Endothelial cell (in vitro differentiated cells): Measurements from ENCODE around the gene CA7. TPM values are rescaled to one million over a fixed set of nuclear protein-coding genes. Genes with fewer than 3 reads are reported as not detected.

Experiments used
- DNase-seq: peaks from one replicate; pipeline ENCODE4 v3.0.0; 2021; ENCODE audit warnings: low spot score
- H3K27ac Mint-ChIP-seq: one replicate; pipeline ENCODE4 v1.8.0; 2021; ENCODE audit warnings: mixed read lengths, inconsistent platforms; ENCODE audit not compliant: unreplicated experiment
- H3K27me3 Mint-ChIP-seq: one replicate; pipeline ENCODE4 v1.8.0; 2021; ENCODE audit warnings: mild to moderate bottlenecking, moderate library complexity, mixed read lengths, inconsistent platforms; ENCODE audit not compliant: unreplicated experiment
- H3K36me3 Mint-ChIP-seq: one replicate; pipeline ENCODE4 v1.8.0; 2021; ENCODE audit warnings: mild to moderate bottlenecking, low read depth, mixed read lengths, inconsistent platforms; ENCODE audit not compliant: unreplicated experiment
- H3K4me1 Mint-ChIP-seq: one replicate; pipeline ENCODE4 v1.8.0; 2021; ENCODE audit warnings: mild to moderate bottlenecking, mixed read lengths, inconsistent platforms; ENCODE audit not compliant: unreplicated experiment
- H3K4me3 Mint-ChIP-seq: one replicate; pipeline ENCODE4 v1.8.0; 2021; ENCODE audit warnings: mild to moderate bottlenecking, mixed read lengths, inconsistent platforms; ENCODE audit not compliant: unreplicated experiment
- H3K9me3 Mint-ChIP-seq: one replicate; pipeline ENCODE4 v1.8.0; 2021; ENCODE audit warnings: mixed read lengths, inconsistent platforms; ENCODE audit not compliant: unreplicated experiment
- total RNA-seq: library from RNA; stranded (reverse); fragmentation: NEBNext Ultra II Directional; extraction: Animal tissue kit (Norgen Biotek cat#: 25700); gene quantifications from one replicate; pipeline ENCODE4 v1.2.1, GENCODE V29; 2021; ENCODE audit not compliant: unreplicated experiment
- TF ChIP-seq, protein P1 (sequence below): fragments of 200-600 bp; sonication (generic); IDR thresholded peaks from one replicate; pipeline ENCODE4 v1.5.0; 2021; ENCODE audit warnings: antibody characterized with exemption; ENCODE audit not compliant: unreplicated experiment

Gene CA7
- total RNA-seq, 1 donor from 2014 or later: not detected

DNA sequence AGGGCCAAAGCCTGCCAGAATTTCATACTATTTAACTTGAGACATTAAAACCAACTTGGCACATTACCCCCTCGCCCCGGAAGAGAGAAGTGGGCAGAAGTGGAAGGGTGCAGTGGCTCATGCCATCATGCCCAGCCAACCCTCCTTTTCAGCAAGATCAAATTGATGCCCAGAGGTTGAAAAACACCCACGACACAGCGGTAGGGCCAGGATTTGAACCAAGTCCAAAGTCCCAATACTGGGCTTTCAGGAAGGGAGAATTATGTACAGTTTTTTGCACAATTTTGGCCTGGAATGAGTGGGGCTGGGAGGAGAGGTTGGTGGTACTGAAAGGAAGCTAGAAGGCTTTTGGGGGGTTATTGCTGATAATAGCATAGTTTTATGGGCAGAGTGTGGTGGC, 47.1 kb downstream of the CA7 start:
- Mint-ChIP-seq H3K27me3 (peaks cover 9% of the 10 kb centered on the region), H3K27ac (no peak overlapping the region), H3K4me3 (no peak overlapping the region), H3K36me3 (peaks cover 10% of the 10 kb centered on the region), H3K4me1 (peaks cover 10% of the 10 kb centered on the region), H3K9me3 (no peaks in the 10 kb centered on the region)
- DNase-seq: no peak
- TF ChIP-seq, protein P1, sequence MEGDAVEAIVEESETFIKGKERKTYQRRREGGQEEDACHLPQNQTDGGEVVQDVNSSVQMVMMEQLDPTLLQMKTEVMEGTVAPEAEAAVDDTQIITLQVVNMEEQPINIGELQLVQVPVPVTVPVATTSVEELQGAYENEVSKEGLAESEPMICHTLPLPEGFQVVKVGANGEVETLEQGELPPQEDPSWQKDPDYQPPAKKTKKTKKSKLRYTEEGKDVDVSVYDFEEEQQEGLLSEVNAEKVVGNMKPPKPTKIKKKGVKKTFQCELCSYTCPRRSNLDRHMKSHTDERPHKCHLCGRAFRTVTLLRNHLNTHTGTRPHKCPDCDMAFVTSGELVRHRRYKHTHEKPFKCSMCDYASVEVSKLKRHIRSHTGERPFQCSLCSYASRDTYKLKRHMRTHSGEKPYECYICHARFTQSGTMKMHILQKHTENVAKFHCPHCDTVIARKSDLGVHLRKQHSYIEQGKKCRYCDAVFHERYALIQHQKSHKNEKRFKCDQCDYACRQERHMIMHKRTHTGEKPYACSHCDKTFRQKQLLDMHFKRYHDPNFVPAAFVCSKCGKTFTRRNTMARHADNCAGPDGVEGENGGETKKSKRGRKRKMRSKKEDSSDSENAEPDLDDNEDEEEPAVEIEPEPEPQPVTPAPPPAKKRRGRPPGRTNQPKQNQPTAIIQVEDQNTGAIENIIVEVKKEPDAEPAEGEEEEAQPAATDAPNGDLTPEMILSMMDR: no peak

DNA sequence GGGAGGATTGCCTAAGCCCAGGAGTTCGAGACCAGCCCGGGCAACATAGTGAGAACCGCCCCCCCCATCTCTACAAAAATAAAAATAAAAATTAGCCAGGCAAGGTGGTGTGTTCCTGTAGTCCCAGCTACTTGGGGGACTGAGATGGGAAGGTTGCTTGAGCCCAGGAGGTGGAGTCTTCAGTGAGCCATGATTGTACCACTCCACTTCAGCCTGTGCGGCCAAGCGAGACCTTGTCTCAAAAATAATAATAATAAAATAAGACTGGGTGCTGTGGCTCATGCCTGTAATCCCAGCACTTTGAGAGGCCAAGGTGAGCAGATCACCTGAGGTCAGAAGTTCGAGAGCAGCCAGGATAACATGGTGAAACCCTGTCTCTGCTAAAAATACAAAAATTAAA, 47.6 kb downstream of the CA7 start:
- H3K4me3 Mint-ChIP-seq: no peak overlapping the region
- peaks cover 10% of the 10 kb centered on the region for H3K36me3 Mint-ChIP-seq
- TF ChIP-seq, protein P1: no peak
- no peak overlapping the region for H3K27ac Mint-ChIP-seq
- H3K4me1 Mint-ChIP-seq: peaks cover 8% of the 10 kb centered on the region
- no peak for DNase-seq
- H3K9me3 Mint-ChIP-seq: no peaks in the 10 kb centered on the region
- H3K27me3 Mint-ChIP-seq: peaks cover 9% of the 10 kb centered on the region

DNA sequence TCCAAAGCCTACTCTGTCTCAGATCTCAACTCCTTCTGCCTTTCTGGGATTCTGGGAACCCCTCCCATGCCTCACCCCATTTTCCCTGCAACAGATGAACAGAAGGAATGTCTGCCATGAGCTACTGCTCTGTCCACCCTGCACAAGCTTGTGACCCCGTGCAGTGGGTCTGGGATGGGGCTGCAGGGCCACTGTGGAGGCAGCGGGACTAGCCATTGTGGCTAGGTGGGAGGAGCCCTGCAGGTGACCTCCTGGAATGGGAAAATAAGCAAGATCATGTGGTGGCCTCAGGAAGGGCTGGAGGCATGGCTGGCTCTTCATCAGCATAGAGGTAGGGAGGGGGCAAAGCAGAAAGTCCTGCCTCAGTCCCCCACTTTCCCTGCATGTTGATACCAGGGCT, 49.8 kb downstream of the CA7 start:
- peaks cover 6% of the 10 kb centered on the region for H3K27me3 Mint-ChIP-seq

DNA sequence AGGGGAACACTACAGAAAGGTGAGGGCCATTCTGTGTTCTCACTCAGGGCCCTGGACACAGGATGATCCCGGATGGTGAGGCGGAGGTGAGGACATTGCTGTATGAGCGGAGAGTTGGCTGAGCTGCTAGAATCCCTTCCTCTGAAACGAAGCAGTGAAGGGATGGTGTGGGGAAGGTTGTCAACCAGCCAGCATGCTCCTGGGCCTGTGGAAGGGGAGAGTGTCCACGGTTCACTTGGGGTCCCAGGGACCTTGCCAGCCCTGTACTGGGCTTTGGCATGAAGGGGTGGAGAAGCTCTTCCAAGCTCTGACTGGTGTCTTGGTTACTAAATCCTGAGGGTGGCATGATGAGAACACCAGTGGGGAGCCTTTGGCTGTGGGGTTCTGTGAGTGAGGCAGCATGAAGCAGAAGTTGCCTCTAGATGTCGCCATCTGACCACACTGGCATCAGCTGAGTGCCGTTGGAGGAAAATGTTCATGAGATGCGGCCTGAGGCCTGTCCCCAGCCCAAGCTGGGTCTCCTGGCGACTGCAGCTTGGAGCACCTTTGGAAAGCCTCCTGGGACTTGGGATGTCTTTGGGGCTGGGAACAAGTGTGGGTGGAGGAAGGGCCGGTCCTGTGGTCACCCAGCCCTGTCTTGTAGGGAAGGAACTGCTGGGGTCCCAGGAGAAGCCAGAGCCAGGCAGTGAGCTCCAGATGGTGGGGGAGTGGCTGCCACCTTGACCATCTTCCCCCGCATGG, 50.9 kb downstream of the CA7 start:
- DNase-seq: peak; percentile 66
- H3K27me3 Mint-ChIP-seq: peaks cover 6% of the 10 kb centered on the region
- TF ChIP-seq, protein P1: peak; percentile 11

More for the DNA sequence above, 49.8 kb downstream of the CA7 start:
- Mint-ChIP-seq H3K36me3 (peaks cover 4% of the 10 kb centered on the region), H3K27ac (no peak overlapping the region), H3K4me1 (no peaks in the 10 kb centered on the region), H3K9me3 (no peaks in the 10 kb centered on the region), H3K4me3 (no peak overlapping the region)
- no peak for DNase-seq
- TF ChIP-seq, protein P1: no peak

DNA sequence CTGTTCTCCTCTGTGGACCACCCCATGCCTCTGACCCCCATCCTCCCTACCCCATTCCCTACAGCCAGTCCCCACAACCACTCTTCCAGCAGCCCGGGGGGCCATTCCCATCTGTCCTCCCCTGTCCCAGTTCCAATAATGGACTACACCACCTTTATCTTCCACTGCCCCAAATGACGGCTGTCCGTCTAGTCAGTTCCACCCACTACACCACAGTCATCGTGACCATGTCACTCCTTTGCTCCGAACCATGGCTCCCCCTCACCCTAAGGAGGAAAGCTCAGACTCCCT, 51.4 kb downstream of the CA7 start:
- Mint-ChIP-seq H3K36me3 (peaks cover 4% of the 10 kb centered on the region), H3K27me3 (peaks cover 9% of the 10 kb centered on the region)

More for the DNA sequence above, 50.9 kb downstream of the CA7 start:
- Mint-ChIP-seq H3K4me3 (no peak overlapping the region), H3K36me3 (peaks cover 4% of the 10 kb centered on the region), H3K4me1 (no peaks in the 10 kb centered on the region), H3K27ac (no peak overlapping the region), H3K9me3 (no peaks in the 10 kb centered on the region)

More for the DNA sequence above, 51.4 kb downstream of the CA7 start:
- Mint-ChIP-seq H3K27ac (no peak overlapping the region), H3K4me1 (no peaks in the 10 kb centered on the region), H3K4me3 (no peak overlapping the region), H3K9me3 (no peaks in the 10 kb centered on the region)
- no peak for DNase-seq
- TF ChIP-seq, protein P1: no peak
